ENCODE measurements around the gene COBL.

The COBL gene

GRCh38 chr7:51146816-51147586, 169.6 kb downstream of the COBL start:
- Mint-ChIP-seq H3K9me3 (peaks cover 12% of the 10 kb centered on the region), H3K4me1 (ENCODE audit: low read depth) (peaks cover 2% of the 10 kb centered on the region), H3K27ac (no peak overlapping the region), H3K4me3 (no peak overlapping the region), H3K36me3 (ENCODE audit: low read depth) (peaks cover 3% of the 10 kb centered on the region), H3K27me3 (ENCODE audit: low read depth) (peaks cover 16% of the 10 kb centered on the region)

GRCh38 chr7:51144178-51144577, 172.4 kb downstream of the COBL start:
- Mint-ChIP-seq H3K36me3 (ENCODE audit: low read depth) (peaks cover 3% of the 10 kb centered on the region), H3K4me1 (ENCODE audit: low read depth) (peaks cover 20% of the 10 kb centered on the region), H3K9me3 (peaks cover 12% of the 10 kb centered on the region), H3K4me3 (no peak overlapping the region), H3K27ac (no peak overlapping the region), H3K27me3 (ENCODE audit: low read depth) (peaks cover 13% of the 10 kb centered on the region)

GRCh38 chr7:51142741-51143385, 173.7 kb downstream of the COBL start:
- peaks cover 13% of the 10 kb centered on the region for H3K27me3 Mint-ChIP-seq (ENCODE audit: low read depth)

GRCh38 chr7:51141451-51142003, 175.1 kb downstream of the COBL start:
- Mint-ChIP-seq H3K9me3 (peaks cover under 1% of the 10 kb centered on the region), H3K27ac (no peak overlapping the region), H3K27me3 (ENCODE audit: low read depth) (peaks cover 13% of the 10 kb centered on the region), H3K4me3 (no peak overlapping the region), H3K36me3 (ENCODE audit: low read depth) (no peaks in the 10 kb centered on the region), H3K4me1 (ENCODE audit: low read depth) (peaks cover 20% of the 10 kb centered on the region)

More at GRCh38 chr7:51142741-51143385, 173.7 kb downstream of the COBL start:
- no peaks in the 10 kb centered on the region for H3K36me3 Mint-ChIP-seq (ENCODE audit: low read depth)
- H3K4me1 Mint-ChIP-seq (ENCODE audit: low read depth): peaks cover 20% of the 10 kb centered on the region
- H3K9me3 Mint-ChIP-seq: peaks cover 6% of the 10 kb centered on the region
- H3K4me3 Mint-ChIP-seq: no peak overlapping the region
- no peak overlapping the region for H3K27ac Mint-ChIP-seq

- peak overlapping the region; percentile 30 for H3K4me3 Mint-ChIP-seq
- H3K27me3 Mint-ChIP-seq (ENCODE audit: low read depth): peaks cover 13% of the 10 kb centered on the region
- H3K9me3 Mint-ChIP-seq: no peaks in the 10 kb centered on the region
- no peak overlapping the region for H3K27ac Mint-ChIP-seq
- H3K4me1 Mint-ChIP-seq (ENCODE audit: low read depth): peaks cover 20% of the 10 kb centered on the region
- no peaks in the 10 kb centered on the region for H3K36me3 Mint-ChIP-seq (ENCODE audit: low read depth)
Measured at GRCh38 chr7:51140199-51141164, 176.1 kb downstream of the COBL start.

GRCh38 chr7:51139796-51140195, 176.8 kb downstream of the COBL start:
- no peak overlapping the region for H3K4me3 Mint-ChIP-seq
- H3K27ac Mint-ChIP-seq: no peak overlapping the region
- no peaks in the 10 kb centered on the region for H3K36me3 Mint-ChIP-seq (ENCODE audit: low read depth)
- H3K4me1 Mint-ChIP-seq (ENCODE audit: low read depth): peaks cover 20% of the 10 kb centered on the region
- peaks cover 13% of the 10 kb centered on the region for H3K27me3 Mint-ChIP-seq (ENCODE audit: low read depth)
- no peaks in the 10 kb centered on the region for H3K9me3 Mint-ChIP-seq

GRCh38 chr7:51138123-51139085, 178.2 kb downstream of the COBL start:
- Mint-ChIP-seq H3K27ac (no peak overlapping the region), H3K4me1 (ENCODE audit: low read depth) (peaks cover 20% of the 10 kb centered on the region), H3K36me3 (ENCODE audit: low read depth) (no peaks in the 10 kb centered on the region), H3K4me3 (no peak overlapping the region), H3K9me3 (no peaks in the 10 kb centered on the region), H3K27me3 (ENCODE audit: low read depth) (peaks cover 10% of the 10 kb centered on the region)

- peaks cover 4% of the 10 kb centered on the region for H3K9me3 Mint-ChIP-seq
- H3K4me1 Mint-ChIP-seq (ENCODE audit: low read depth): peaks cover 11% of the 10 kb centered on the region
- H3K27ac Mint-ChIP-seq: no peak overlapping the region
- no peaks in the 10 kb centered on the region for H3K36me3 Mint-ChIP-seq (ENCODE audit: low read depth)
- H3K27me3 Mint-ChIP-seq (ENCODE audit: low read depth): no peaks in the 10 kb centered on the region
- no peak overlapping the region for H3K4me3 Mint-ChIP-seq
Measured at GRCh38 chr7:51135576-51135975, 181.0 kb downstream of the COBL start.

GRCh38 chr7:51134013-51134441, 182.6 kb downstream of the COBL start:
- Mint-ChIP-seq H3K4me1 (ENCODE audit: low read depth) (no peaks in the 10 kb centered on the region), H3K27me3 (ENCODE audit: low read depth) (no peaks in the 10 kb centered on the region), H3K36me3 (ENCODE audit: low read depth) (no peaks in the 10 kb centered on the region), H3K9me3 (peaks cover 4% of the 10 kb centered on the region), H3K4me3 (no peak overlapping the region), H3K27ac (no peak overlapping the region)

GRCh38 chr7:51132661-51133060, 183.9 kb downstream of the COBL start:
- Mint-ChIP-seq H3K27me3 (ENCODE audit: low read depth) (no peaks in the 10 kb centered on the region), H3K9me3 (peaks cover 4% of the 10 kb centered on the region), H3K4me3 (no peak overlapping the region), H3K4me1 (ENCODE audit: low read depth) (no peaks in the 10 kb centered on the region), H3K36me3 (ENCODE audit: low read depth) (no peaks in the 10 kb centered on the region), H3K27ac (no peak overlapping the region)

GRCh38 chr7:51129527-51130472, 186.8 kb downstream of the COBL start:
- Mint-ChIP-seq H3K4me3 (no peak overlapping the region), H3K27ac (no peak overlapping the region), H3K27me3 (ENCODE audit: low read depth) (no peaks in the 10 kb centered on the region), H3K9me3 (peaks cover 4% of the 10 kb centered on the region), H3K36me3 (ENCODE audit: low read depth) (no peaks in the 10 kb centered on the region), H3K4me1 (ENCODE audit: low read depth) (no peaks in the 10 kb centered on the region)

GRCh38 chr7:51128545-51129435, 187.8 kb downstream of the COBL start:
- peaks cover 4% of the 10 kb centered on the region for H3K9me3 Mint-ChIP-seq
- peaks cover 1% of the 10 kb centered on the region for H3K4me1 Mint-ChIP-seq (ENCODE audit: low read depth)
- H3K27ac Mint-ChIP-seq: no peak overlapping the region
- H3K36me3 Mint-ChIP-seq (ENCODE audit: low read depth): no peaks in the 10 kb centered on the region
- no peak overlapping the region for H3K4me3 Mint-ChIP-seq
- H3K27me3 Mint-ChIP-seq (ENCODE audit: low read depth): no peaks in the 10 kb centered on the region
